Stimulated activated CD8-positive, alpha-beta memory T cell treated with anti-CD3 and anti-CD28 coated beads, Interleukin-12 subunit alpha, Interleukin-12 subunit beta, amount 100 ng/mL, for 1 hour (primary cell): ENCODE measurements around the gene B3GNT9.

ENCODE experiments used
- DNase-seq: peaks from one replicate; pipeline ENCODE4 v3.0.0-alpha.2; 2020; ENCODE audit warnings: low read depth

B3GNT9 gene

GRCh38 chr16:67166598-67167168 lies 15.9 kb upstream of the B3GNT9 start:
- DNase-seq, result no peak

GRCh38 chr16:67166110-67166547 lies 15.3 kb upstream of the B3GNT9 start:
- DNase-seq, result no peak

DNA sequence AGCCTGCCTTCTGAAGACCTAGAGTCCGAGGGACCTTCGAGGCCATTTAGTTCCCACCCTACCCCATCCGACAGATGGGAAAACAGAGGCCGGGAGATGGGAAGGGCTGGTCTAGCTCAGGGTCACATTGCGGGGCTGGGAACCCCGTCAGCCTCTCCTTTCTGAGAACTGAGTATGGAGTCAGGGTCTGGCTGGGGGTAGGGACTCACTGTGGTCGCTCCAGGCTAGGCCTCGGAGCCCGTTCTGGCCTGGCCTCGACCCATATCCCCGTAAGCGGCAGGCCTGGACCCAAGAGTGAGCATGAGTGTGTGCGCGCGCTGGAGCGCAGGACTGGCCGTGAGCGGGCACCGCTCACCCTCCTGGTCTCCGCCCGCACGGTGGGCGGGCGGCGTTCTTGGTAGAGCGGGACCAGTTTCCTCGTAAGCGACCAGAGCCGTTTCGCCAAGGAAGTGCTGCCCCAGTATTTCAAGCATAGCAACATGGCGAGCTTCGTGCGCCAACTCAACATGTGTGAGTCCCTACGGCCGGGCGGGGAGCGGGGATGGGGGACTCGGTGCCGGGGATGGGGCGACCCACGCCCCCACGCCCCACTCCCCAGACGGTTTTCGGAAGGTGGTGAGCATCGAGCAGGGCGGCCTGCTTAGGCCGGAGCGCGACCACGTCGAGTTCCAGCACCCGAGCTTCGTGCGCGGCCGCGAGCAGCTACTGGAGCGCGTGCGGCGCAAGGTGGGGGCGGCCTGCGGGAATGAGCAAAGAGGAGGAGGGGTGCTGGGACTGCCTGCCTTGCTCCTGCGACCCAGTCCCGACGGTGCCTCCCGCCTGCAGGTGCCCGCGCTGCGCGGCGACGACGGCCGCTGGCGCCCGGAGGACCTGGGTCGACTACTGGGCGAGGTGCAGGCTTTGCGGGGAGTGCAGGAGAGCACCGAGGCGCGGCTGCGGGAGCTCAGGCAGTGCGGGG lies 14.6 kb upstream of the B3GNT9 start:
- DNase-seq, result no peak

- no peak for DNase-seq
These were observed 13.8 kb upstream of the B3GNT9 start, which contains the start of gene HSF4 for GRCh38 chr16:67164599-67165061. TSS of gene HSF4 (plus strand) at chr16:67164745. CDS start at chr16:67164812, 67 bp downstream.

GRCh38 chr16:67163999-67164558 lies 13.3 kb upstream of the B3GNT9 start:
- no peak for DNase-seq

DNA sequence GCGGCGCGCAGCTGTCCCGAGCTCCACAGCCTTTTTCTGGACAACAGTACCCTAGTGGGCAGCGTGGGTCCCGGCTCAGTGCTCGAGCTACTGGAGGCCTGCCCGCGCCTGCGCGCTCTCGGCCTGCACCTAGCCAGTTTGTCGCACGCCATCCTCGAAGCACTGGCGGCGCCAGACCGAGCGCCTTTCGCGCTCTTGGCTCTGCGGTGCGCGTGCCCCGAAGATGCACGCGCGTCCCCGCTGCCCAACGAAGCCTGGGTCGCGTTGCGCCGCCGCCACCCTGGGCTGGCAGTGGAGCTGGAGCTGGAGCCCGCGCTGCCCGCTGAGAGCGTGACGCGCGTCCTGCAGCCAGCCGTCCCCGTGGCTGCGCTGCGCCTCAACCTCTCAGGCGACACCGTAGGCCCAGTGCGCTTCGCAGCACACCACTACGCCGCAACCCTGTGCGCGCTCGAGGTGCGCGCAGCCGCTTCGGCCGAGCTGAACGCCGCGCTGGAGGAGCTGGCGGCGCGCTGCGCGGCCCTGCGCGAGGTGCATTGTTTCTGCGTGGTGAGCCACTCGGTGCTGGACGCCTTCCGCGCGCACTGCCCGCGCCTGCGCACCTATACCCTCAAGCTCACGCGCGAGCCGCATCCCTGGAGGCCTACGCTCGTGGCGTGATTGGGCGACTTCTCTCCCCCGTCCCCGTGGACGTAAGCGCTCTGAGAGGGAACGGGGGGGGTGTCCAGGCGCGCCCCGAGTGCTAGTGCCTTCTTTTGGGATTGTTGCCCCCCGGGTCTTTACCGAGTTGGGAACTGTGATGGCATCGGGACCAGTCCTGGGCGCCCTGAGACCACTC lies 12.6 kb upstream of the B3GNT9 start:
- no peak for DNase-seq

GRCh38 chr16:67162506-67163163 lies 11.8 kb upstream of the B3GNT9 start:
- no peak for DNase-seq

DNA sequence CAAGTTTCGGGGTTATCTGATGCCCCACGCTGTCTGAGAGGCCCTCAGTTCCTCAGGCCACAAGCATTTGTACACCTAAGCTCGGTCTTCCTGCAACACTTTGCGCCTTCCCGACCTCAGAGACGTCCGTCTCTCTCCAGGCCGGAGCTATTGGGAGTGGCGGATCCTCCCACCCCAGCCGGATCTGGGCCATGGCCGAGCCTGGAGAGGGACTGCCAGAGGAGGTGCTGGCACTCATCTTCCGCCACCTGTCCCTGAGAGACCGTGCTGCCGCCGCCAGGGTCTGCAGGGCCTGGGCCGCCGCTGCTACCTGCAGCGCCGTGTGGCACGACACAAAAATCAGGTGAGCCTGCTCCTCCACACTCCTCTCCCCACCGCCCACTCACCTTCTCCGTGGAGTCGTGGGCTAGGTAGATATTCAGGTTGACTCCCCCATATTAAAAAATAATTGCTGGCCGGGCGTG lies 10.8 kb upstream of the B3GNT9 start:
- DNase-seq, result no peak

DNA sequence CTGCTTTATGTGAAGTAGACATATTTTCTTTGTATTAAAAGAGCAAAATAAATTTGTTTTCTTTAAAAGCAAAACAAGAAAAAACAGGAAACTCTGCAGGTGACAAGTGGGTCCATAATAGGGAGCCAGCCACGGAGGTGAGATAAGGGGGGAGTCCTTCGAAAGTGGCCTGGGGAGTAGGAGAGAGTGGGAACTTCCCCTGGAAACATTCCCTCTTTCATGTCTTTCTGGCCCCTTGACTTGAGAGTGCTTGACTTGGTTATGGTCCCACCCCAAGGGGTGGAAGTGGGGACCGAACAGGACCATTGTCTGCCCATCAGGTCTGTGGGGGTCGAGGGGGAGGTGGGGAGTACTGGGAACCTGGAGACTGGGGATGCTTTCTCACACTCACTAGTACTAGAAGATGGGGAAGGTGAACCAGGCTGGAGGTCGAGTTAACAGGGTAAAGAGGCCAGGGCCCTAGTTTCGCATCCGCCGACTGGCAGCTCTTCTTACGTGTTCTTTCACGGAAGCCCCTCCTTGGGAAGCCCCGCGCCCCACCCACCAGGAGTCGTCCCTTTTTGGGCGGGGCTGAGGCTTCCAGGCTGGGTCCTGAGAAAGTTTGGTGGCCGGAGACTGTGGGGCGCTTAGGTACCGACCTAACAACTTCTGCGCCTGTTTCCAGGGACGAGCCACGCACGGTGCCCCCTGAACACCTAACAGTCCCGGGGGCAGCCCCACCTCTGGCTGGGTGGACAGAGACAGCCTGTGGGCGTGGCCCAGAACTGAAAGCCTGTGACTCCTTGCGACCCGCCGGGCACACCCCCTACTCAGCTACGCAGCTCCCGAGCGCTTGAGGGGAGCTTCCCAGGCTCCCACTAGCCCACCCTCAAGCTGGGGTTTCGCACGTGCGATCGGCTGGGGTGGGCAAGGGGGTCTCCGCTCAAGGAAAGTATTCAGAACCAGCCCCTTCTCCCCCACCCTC lies 8.1 kb upstream of the B3GNT9 start:
- peak; percentile 64 for DNase-seq

- DNase-seq, result no peak
These were observed 7.3 kb upstream of the B3GNT9 start for GRCh38 chr16:67157892-67158635.

- no peak for DNase-seq
These were observed 6.4 kb upstream of the B3GNT9 start for GRCh38 chr16:67157106-67157748.

DNA sequence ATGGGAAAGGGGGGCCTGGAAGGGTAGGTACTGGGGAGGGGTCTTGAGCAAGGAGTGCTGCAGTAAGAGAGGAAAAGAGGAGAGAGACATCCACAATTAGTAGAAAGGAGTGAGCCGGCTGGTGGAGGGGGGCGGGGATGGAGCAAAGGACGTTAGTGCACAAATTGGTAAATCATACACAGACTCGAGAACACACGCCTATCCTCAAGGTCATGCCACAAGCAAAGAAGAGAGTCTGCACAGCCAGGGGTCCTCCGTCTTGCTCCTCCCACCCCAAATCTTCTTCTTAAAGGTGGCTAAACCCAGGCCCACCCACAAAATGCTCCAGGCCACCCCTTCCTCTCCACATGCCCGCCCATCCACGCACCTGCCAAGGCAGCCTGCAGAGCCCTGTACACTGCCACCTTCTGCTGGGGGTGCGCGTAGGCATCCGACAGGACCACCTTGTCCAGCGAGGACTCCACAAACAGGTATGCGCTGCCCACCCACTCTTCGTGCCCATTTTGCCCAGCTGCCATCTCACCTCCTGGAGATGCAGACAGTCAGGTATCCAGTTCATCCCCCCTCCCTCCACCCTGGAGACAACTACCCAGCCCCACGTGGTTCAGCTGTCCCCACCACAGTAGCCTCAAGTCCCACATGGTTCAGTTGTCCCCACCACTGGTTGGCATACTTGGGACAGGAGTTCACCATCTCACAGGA lies 5.5 kb upstream of the B3GNT9 start:
- no peak for DNase-seq

- DNase-seq, result peak; percentile 63
These were observed 4.7 kb upstream of the B3GNT9 start for GRCh38 chr16:67155295-67156142.

DNA sequence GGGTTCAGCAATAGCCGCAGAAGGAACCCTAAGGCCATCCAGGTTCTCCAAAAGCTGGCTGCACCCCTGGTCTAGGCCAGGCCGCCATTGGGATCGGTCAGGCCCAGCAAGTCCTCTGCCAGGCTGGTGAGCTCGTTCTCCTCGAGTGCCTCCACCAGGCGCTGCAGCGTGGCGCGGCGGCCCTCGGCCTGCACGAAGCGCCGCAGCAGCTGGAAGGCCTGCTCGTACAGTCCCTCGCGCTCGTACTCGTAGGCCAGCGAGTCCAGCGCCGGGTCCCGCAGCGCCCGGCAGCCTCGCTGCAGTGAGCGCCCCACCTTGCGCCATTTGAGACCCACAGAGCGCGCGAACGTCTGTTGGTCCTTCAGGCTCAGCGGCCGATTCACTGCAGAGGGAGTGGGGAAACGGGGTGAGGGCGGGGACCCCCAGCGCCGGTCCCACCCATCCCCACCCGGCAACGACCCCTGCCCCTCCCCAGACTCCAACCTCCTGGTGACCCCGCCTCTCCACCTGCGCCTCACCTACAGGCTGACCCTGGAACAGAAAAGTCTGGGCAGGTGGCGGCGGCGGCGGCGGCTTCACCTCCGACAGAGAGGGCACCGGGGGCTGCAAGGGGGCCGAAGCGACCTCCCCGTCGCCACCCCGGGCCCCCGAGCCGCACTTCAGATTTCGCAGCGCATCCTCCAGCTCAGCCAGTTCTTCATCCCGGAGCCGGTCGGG lies 3.9 kb upstream of the B3GNT9 start:
- DNase-seq, result no peak

DNA sequence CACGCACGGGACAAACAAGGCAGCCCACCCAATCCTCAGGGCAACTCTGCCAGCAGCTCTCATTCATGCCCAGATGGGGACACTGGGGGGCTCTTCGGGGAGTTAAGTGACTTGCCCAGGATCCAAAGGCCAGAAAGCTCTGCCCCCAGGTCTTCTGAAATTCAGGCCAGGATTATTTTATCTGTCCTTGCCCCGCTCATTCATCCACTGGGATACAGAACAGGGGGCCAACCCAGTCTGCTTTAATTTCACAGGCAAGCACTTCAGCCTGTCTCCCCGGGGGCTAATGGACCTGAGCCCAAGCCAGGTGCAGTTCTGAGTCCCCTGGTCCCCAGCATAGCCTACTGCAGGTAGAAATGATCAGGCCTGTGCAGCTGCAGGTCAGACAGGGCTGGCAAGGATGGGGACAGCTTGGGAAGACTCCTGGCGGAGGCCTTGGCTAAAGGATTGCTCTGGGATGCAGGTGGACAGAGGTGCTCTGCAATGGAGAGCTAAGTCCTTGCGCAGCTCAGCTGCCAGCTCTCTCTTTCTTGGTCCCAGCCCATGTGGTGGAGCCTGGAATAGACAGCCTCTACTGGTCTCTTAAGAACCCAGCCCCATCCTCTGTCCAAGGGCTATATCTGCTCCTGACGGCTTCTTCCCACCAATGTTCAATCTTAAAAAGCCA lies 766 bp upstream of the B3GNT9 start:
- DNase-seq, result no peak
